RCC 7860 (cell line): ENCODE results near the gene DAZAP2.
"Not testable (repeated sequence)": the region's sequence is repeated elsewhere in the genome, so short reads cannot be mapped to it uniquely, and the experiment has no call there.

Experiments
- DNase-seq: peaks from one replicate; pipeline ENCODE4 v3.0.0-alpha.2; 2015; ENCODE audit warnings: low spot score
- FAIRE-seq: peaks from 2 replicates; lab custom pipeline; 2012; peaks lifted over from hg19 to GRCh38; lab: Jason Lieb, UNC

The DAZAP2 gene

GRCh38 chr12:51216642-51217041 is 22.0 kb upstream of the DAZAP2 start:
- FAIRE-seq = no peak
- DNase-seq = no peak

GRCh38 chr12:51217133-51217967 is 21.3 kb upstream of the DAZAP2 start:
- no peak for FAIRE-seq
- no peak for DNase-seq

GRCh38 chr12:51217968-51218606 is 20.5 kb upstream of the DAZAP2 start, which contains the start of gene POU6F1:
Gene POU6F1, minus strand, starts transcription at chr12:51218062. Its CDS starts 11,226 bp downstream, at chr12:51206836.
- no peak for FAIRE-seq

DNA sequence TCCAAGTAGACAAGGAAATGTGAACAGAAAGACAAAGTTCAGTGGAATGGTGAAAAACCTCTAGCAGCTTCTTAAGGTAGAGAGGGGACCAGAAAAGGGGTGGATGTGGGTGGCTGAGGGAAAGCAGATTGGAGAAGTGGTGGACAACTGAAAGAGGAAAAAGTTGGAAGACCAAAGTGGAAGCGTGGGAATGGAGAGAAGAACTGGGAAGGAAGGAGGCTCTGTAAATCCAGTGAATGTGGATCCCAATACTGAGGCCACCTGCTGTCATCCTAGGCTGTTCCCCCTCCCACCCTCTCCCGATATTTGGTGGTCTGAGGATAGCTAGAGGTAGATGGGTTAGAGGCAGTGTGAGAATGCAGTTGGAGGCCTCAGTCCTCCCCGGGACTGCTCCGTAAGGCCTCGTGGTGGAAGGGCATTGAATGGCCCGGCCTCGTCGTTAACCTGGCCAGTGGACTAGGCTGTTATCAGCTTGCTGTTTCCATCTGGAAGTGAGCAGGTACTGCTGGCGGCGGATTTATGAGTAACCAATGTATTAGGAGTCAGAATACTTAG is 19.9 kb upstream of the DAZAP2 start:
- DNase-seq = no peak
- FAIRE-seq = no peak

More at GRCh38 chr12:51217968-51218606, 20.5 kb upstream of the DAZAP2 start, which contains the start of gene POU6F1:
- peak; percentile 36 for DNase-seq

DNA sequence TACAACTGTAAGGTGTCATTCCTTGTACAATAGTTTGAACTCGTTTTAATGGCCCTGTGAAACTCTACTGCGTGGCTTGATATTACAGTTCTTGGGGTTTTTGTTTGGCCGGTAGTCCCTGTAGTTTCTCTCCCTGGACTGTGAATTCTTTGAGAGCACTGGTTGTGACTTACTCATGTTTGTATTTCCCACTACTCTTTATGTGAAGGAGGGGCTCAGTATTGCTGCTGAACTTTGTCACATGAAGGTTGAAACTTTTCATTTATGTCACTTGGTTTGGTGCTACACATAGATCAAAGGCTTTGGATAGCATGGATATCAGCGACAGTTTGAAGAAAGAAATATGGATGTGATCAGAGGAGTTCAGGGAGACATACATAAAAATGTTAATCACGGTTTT is 19.3 kb upstream of the DAZAP2 start:
- no peak for DNase-seq
- no peak for FAIRE-seq

GRCh38 chr12:51219857-51220256 is 18.8 kb upstream of the DAZAP2 start:
- not testable (repeated sequence) for FAIRE-seq, DNase-seq

DNA sequence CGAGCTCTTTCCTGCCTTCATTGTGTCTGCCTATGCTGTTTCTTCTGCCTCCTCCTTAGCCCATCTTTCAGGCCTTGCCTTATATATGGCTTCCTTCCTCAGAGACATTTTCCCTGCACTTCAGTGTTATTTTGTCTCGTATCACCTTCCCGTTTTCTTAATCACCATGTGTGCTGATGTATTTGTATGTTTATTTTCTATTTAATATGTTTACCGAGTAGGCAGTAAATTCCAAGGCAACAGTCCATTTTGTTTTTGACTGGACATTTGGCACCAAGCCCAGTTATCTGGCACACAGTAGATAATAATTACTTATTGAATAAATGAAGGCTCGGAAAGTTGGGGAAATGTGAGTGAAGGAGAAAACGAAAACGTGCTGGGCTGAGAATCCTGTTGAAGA is 16.2 kb upstream of the DAZAP2 start:
- no peak for FAIRE-seq
- DNase-seq = no peak

DNA sequence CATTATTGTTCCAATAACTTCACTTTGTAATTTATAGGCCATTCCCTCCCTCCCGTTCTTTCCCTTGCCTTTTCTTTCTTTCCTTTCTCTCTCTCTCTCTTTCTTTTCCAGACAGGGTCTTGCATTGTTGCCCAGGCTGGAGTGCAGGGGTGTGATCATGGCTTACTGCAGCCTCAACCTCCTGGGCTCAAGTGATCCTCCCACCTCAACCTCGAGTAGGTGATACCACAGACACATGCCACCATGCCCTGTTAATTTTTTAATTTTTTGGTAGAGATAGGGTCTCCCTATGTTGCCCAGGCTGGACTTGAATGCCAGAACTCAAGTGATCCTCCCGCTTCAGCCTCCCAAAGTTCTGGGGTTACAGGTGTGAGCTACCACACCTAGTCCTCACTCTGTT is 14.0 kb upstream of the DAZAP2 start:
- FAIRE-seq (no peak), DNase-seq (no peak)

DNA sequence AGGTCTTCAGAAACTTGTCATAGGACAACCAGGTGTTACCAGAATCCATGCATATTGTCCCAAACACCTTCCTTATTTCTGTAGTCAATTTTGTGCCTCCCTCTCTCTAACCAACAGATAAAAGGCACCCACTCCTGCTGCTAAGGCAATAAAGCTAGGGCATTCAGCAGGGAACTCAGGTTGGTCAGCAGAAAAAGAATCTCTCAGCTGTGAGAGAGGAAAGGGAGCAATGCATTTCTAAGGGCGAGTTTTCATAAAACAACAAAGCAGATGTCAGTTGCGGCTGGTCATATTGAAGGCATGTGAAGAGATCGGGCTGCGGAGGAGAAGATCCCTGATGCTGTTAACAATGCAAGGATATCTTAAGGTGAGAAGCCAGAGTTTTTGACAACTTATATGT is 13.4 kb upstream of the DAZAP2 start:
- FAIRE-seq (no peak), DNase-seq (no peak)

DNA sequence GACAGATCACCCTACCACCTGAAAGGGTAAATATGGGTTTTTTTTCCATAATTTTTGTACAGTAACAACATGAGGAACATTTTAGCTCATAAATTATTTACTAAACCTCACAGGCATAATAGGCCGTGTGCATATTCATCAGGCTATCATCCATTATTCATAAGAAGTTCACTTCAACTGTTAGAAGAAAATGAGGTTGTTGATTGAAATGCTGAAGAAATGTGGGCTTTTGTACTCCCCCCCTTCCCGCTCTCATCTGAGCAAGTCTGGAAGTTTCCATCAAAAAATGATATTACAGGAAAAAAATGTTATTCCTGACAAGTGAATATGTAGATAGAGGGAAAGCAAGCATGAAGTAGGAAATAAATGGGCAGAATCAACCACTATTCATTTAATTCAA is 12.9 kb upstream of the DAZAP2 start:
- FAIRE-seq = no peak
- DNase-seq = no peak

DNA sequence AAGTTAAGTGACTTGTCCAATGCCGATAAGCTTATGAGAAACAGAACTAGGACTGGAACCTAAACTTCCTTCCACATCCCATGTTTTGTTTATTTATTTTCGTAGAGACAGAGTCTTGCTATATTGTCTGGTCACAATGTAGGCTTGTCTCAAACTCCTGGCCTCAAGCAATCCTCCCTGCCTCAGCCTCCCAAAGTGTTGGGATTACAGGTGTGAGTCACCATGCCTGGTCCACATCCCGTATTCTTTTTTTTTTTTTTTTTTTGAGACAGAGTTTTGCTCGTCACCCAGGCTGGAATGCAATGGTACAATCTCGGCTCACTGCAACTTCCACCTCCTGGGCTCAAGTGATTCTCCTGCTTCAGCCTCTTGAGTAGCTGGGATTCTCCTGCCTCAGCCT is 11.5 kb upstream of the DAZAP2 start:
- not testable (repeated sequence) for DNase-seq, FAIRE-seq

DNA sequence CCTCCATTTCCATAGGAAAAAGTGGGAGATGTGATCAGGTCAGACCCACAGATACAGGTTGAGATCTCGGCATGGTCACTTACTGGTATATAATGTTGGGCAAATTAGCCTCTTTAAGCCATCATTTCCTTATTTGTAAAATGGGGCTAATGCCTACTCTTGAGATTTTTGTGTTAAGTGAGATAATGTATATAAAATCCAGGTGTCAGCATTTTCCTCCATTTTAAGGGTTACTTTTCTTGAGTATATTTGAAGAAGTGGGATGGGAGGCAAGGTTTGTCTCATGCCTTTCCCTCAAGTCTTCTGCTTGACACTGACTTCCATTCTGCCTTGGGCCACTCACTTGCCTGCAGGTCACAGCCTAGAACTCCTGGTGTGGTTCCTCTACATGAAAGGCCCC is 10.7 kb upstream of the DAZAP2 start:
- DNase-seq = no peak
- no peak for FAIRE-seq

- DNase-seq (no peak), FAIRE-seq (no peak)
Observed at GRCh38 chr12:51229116-51229809, 9.4 kb upstream of the DAZAP2 start.

DNA sequence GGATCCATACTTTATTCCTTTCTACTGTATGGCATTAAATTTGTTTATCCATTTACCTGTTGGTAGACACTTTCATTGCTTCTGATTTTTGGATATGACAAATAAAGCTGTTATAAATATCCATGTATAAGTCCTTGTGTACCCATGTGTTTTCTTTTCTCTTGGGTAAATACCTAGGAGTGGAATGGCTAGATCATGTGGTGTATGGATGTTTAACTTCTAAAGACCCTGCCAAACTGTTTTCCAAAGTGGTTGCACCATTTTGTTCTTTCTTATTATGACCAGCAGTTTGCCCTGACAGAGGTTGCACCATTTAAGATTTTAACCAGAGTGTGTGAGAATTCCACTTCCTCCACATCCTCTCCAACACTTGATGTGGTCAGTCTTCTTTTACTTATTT is 6.0 kb upstream of the DAZAP2 start:
- no peak for FAIRE-seq
- no peak for DNase-seq

GRCh38 chr12:51234530-51234929 is 4.1 kb upstream of the DAZAP2 start:
- FAIRE-seq = no peak

GRCh38 chr12:51238037-51238509 is 553 bp upstream of the DAZAP2 start:
- DNase-seq = no peak
- no peak for FAIRE-seq

More at GRCh38 chr12:51234530-51234929, 4.1 kb upstream of the DAZAP2 start:
- DNase-seq = no peak

DNA sequence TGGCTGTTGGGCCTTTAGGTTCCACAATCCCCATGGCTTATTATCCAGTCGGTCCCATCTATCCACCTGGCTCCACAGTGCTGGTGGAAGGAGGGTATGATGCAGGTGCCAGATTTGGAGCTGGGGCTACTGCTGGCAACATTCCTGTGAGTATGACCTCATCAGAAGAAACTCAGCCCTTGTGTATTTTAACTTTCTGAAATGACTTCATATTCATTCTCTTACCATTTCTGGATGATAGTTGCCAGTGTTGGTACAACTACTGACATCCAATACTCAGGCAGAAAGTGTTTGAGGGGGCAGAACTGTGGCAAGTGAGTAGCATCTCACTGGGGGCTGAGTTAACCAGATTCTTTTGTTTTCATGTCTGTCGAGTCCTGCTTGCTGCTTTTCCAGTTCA is 2.3 kb downstream of the DAZAP2 start:
- FAIRE-seq = no peak
- DNase-seq = no peak

DNA sequence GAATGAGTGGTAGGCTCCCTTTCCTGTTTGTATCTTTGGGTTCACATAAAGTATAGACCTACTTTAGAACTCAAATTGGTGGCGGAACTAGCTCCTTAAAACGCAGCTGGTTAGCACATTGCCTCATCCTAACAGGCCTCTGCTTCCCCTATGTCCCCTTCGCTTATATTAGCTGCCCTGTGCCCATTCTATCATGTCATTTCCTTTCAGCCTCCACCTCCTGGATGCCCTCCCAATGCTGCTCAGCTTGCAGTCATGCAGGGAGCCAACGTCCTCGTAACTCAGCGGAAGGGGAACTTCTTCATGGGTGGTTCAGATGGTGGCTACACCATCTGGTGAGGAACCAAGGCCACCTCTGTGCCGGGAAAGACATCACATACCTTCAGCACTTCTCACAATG is 3.5 kb downstream of the DAZAP2 start:
- DNase-seq (no peak), FAIRE-seq (no peak)

DNA sequence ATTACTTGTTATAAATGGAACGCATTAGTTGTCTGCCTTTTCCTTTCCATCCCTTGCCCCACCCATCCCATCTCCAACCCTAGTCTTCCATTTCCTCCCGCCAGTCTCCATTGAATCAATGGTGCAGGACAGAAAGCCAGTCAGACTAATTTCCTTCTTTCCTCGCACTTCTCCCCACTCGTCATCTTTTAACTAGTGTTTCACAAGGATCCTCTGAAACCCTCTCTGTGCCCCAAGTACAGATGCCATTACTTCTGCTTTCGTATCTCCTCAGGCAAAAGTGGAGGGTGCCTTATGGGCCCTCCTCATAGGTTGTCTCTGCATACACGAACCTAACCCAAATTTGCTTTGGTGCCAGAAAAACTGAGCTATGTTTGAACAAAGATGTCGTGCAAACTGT is 4.2 kb downstream of the DAZAP2 start:
- DNase-seq = no peak
- no peak for FAIRE-seq

DNA sequence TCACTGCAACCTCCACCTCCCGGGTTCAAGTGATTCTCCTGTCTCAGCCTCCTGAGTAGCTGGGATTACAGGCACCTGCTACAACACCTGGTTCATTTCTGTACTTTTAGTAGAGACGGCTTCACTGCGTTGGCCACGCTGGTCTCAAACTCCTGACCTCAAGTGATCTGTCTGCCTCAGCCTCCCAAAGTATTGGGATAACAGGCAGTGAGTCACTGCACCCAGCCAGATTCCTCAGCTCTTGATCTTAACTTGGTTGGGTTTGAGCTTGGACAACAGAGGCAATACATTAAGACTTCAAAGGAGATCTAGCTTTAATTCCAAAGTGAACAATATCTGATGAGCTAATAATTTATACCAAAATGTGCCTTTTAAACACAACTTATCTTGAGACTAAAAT is 5.6 kb downstream of the DAZAP2 start:
- DNase-seq (no peak), FAIRE-seq (no peak)
